Astrocyte of the cerebellum (primary cell): ENCODE data around the gene CACNA1D.

Experiments used
- DNase-seq: peaks from one replicate; pipeline ENCODE4 v3.0.0-alpha.2; 2011; ENCODE audit warnings: low read depth
- H3K4me3 ChIP-seq: 2 replicates; pipeline ENCODE4 v1.5.1; 2011; ENCODE audit warnings: mild to moderate bottlenecking, low read depth, low read length, moderate library complexity
- CTCF ChIP-seq: IDR thresholded peaks from 2 replicates; pipeline ENCODE4 v1.5.1; 2012; ENCODE audit warnings: low read length, low read depth, moderate library complexity, mild to moderate bottlenecking; ENCODE audit errors: missing control alignments
- in situ Hi-C: cut with HindIII; loops from 2 replicates; pipeline ENCODE4 v1.10.0; 2017; ENCODE audit warnings: low sequenced_read_pairs

Gene CACNA1D

DNA sequence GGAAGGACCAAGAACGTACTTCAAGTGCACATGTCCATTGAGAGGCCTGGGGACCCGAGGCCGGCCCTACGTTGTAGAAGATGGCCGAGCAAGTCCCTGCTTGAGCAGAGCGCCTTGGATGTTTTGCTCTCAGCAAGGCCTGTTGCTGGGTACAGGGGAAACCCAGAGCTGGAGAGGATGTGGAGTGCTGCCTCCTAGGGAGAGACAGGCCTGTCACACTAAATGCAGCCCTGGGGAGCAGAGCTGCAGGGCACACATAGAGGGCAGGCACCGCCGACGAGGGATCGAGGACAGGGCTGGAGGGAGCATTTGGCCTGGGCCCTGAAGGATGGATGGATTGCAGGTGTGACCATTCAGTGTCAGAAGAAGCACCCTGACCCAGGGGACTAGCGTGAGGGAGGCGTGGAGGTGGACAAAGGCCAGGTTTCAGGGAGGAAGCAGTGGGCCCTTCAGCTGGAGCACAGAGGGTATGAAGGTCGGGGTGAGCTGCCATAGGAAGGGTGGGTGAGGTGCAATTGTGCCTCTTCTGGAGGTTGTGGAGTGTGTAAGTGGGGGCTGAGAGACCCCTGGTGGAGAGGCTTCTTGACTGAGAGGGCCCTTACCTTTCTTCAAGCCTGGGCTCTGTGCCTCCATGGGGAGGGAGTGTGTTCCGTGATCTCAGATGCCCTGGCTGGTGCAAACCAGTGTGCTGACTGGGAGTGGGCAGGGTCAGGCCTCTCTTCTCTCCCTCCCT lies 209.4 kb downstream of the CACNA1D start:
- H3K4me3 ChIP-seq: no peak overlapping the region
- in situ Hi-C loops: no loop called here

DNA sequence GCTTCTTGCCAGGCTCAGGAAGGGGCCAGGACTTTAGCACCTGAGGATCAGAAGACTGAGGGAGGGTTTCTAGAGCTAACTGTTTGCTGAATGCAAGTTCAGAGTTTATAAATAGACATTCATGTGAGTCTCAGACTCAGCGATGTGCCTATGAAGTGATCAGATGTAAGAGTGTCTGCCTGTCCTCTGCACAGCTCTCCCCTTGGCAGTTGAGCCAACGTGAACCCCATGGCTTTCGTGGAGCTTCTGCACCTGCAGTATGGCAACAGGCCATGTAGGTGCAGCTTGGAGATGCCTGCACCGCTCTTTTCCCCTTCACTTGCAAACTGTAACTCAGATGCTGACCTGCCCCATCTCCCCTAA lies 209.9 kb downstream of the CACNA1D start:
- no peak for DNase-seq
- in situ Hi-C loops: no loop called here
- no peak overlapping the region for H3K4me3 ChIP-seq
- no peak for TF ChIP-seq CTCF

More for the DNA sequence above, 209.4 kb downstream of the CACNA1D start:
- TF ChIP-seq CTCF: no peak
- no peak for DNase-seq

DNA sequence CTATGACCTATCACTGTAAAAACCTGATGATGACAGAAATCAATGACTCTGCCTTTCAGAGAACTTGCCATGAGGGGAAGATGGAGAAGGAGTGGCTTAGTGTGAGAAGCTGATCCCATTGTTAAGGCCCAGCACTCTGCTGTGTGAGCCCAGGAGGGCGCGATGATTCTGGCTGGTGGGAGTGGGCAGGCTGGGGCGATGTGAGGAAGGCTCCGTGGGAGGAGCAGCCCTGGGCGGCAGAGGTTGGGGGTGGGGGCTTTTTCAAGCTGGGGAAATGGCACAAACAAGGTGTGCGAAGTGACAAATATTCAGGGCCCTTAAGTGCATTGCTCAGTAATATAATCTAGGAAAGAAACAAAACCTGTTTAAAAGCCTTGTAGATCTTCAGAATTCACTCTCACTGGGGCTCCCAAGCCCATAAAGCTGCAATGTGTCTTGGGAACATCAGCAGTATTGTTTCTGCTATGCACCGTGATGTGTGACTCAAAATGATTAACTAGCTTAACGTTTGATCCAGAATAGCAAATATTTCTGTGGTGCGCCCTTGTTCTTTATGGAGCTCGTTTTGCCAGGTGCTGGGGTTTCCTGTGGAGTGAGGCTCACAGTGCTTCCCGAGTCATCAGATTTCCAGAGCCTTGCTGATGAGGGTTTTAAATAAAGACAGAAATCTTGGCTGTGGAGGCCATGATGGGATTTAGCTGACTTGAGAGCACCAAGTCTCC lies 210.8 kb downstream of the CACNA1D start:
- DNase-seq: no peak
- H3K4me3 ChIP-seq: no peak overlapping the region
- TF ChIP-seq CTCF: no peak
- in situ Hi-C loops: no loop called here

GRCh38 chr3:53705774-53706173 lies 211.4 kb downstream of the CACNA1D start:
- no peak for TF ChIP-seq CTCF
- no peak for DNase-seq
- H3K4me3 ChIP-seq: no peak overlapping the region
- in situ Hi-C loops: no loop called here

- in situ Hi-C loops: no loop called here
- TF ChIP-seq CTCF: no peak
- no peak overlapping the region for H3K4me3 ChIP-seq
- DNase-seq: no peak
Measured at GRCh38 chr3:53707222-53707621, 212.8 kb downstream of the CACNA1D start.

- no peak overlapping the region for H3K4me3 ChIP-seq
- TF ChIP-seq CTCF: no peak
- in situ Hi-C loops: no loop called here
- DNase-seq: no peak
Measured at GRCh38 chr3:53708001-53708621, 213.7 kb downstream of the CACNA1D start.
